NCI-H226 (cell line): ENCODE data around the gene IKZF1.

Experiments
- DNase-seq: peaks from one replicate; pipeline ENCODE4 v3.0.0-alpha.2; 2015

The IKZF1 gene

DNA sequence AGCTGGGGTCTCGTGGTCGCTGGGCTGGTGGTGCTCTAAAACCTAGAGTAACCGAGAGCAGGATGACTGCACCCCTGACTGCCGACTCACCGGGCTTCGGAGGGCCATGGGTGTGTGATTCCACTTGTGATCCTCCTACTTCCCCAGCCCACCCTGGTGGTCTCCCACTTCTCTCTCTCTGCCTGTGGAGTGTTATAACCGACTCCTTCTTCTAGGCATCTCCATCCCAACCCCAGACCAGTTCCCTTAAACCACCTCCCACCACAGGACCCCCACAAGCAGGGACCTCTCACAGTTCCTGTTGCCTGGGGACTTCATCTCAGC, 52.4 kb downstream of the IKZF1 start:
- no peak for DNase-seq

GRCh38 chr7:50357426-50357825, 52.9 kb downstream of the IKZF1 start:
- no peak for DNase-seq

DNA sequence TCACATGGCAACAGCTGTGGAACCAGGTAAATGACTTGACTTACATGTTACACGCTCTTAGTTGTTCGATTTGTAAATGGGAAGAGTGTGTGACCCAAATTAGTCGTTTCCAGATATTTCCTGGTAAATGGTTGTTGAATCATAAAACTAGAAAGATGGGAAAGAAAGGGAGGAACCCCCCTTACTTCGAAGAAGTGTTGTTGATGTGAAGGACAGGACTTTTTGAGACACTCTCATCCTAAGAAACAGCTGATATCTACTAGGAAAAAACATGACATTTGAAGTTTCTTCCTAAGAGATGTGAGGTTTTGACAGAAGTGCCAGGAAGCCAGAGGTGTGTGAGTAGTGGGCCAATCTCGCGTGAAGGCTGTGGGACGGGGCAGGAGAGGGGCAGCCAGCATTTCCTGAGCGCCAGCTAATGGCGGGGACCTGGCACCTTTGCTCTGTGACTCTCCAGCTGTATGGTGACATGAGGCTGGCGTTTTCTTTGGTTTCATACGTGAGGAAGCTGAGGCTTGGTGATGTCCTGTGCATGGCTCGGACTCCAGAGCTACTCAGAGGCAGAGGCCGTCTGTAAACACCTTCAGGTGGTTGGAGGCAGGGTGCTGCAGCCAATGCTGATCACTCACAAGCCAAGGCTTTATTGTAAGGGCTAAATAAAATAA, 53.7 kb downstream of the IKZF1 start:
- no peak for DNase-seq

GRCh38 chr7:50358779-50359178, 54.3 kb downstream of the IKZF1 start:
- DNase-seq, result no peak

GRCh38 chr7:50359258-50359994, 54.9 kb downstream of the IKZF1 start:
- DNase-seq, result no peak

GRCh38 chr7:50359995-50360925, 55.7 kb downstream of the IKZF1 start:
- DNase-seq, result no peak

DNA sequence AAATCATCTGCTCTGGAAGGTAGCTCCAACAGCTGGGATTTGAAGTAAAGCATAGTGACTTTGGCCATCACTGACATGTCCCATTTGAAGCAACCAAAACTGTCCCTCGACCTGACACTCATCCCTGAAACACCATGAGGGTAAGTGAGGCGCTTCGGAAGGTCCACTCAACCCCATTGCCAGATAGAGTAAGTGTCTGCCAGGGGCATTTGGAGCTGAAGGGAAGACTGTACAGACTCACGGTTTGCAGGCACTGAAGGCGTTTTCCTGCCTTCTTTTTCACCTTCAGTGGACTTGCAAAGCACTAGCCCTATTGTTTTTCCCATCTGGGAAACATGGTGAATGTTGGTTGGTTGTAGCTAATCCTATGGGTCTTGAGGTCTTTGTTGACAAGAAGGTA, 57.6 kb downstream of the IKZF1 start:
- no peak for DNase-seq

- DNase-seq, result no peak
Measured at GRCh38 chr7:50362712-50363282, 58.3 kb downstream of the IKZF1 start.

DNA sequence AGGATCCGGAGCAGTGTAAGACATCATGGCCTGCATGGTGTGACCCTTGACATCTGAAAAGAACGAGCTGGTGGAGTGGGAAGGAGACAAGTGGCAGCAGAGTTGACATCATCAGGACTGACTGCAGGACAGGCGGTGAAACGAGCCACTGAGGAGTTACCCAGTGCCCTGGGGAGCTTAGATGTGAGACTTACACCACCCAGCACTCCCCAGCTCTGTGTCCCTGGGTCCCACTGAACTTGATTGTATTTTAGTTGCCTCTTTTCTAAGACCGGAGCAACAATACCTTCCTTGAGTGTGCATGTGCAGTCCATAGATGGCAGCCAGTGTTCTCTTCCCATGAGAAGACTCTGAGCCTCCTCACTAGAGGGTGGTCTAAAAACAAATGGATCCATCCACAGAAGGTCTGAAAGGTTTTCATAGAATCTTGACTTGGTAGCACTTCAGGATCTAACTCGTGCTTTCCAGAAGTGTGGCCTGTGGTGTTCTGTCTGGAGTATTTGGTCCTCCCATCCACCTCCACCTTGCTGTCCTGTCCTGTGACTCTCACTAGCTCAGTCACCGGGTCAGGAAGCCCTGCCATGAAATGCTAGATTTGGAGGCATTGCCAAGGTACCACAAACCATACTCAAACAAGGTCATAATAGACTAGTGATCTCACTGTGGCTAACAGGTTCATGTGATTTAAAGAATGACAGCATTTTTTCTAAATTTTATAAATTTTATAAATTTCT, 59.0 kb downstream of the IKZF1 start:
- DNase-seq, result no peak

GRCh38 chr7:50364645-50365044, 60.1 kb downstream of the IKZF1 start:
- no peak for DNase-seq

DNA sequence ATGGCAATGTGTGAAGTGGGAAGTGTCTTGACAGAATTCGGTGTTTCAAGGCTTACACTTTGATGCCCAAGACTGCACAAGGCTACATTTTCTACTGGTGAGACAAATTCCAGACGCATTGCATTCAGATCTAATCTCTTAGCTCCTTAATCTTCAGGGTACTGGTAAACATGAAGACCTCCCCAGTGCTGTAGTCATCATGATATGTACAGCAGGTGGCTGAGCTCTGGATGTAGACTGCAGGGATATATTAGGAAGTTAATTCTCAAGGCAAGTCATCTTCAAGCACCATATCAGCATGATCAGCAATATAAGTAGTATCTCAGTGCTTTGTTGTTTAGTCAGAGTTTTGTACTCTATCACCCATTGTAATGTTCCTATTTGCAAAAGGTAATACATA, 61.8 kb downstream of the IKZF1 start:
- no peak for DNase-seq

DNA sequence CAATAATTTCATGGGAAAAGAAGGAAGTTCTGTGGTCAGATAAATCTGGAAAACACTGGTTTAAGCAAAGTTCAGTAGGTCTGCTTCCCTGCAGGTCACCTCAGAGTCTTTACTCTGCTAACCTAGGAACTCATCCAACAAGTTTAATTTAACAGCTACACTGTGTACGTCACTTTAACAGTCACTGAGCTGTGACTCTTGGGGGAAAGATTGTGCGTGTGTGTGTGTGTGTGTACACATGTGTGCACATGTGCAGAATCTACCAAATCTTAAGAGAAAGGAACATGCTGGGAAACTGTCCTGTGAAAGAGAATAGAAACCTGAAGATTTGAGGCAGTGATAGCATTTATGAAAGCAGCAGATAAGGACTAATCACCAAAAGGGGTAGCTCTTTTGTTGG, 62.6 kb downstream of the IKZF1 start:
- DNase-seq, result no peak

DNA sequence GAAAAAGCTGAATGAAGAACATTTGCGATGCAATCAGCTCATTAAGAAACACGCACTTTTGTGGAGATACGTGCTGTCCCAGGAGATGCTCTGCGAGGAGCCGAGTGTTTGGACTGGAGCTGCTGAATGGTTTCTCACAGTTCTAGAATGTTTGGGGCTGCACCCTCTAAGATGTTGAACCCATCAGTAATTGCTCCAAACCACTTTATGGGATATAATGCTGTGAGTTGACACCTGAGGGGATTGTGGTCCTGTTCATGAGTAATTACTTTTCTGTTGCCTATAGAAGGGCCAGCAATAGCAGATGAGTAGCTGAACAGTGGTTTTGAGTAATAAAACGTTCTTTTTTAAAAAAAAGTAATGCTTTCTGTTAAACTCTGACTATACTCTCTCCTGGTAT, 63.1 kb downstream of the IKZF1 start:
- DNase-seq, result no peak

DNA sequence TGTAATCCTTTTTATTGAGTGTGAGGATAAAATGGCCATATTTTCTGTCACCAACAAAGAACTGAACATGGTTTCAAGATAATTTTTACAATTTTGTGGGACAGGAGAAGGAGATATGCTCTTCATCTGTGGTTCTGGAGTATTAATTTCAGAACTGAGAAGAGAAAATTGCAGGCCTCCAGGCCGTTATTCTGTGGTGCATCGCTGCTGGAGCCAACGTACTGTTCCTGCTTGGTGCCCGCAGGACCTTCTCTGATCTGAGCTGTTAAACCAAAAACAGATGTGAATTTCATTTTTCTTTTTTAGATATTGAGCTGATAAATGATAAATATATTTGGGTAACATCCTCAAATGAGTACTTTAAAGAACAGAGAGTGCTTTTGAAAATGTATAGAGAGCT, 63.9 kb downstream of the IKZF1 start:
- no peak for DNase-seq

DNA sequence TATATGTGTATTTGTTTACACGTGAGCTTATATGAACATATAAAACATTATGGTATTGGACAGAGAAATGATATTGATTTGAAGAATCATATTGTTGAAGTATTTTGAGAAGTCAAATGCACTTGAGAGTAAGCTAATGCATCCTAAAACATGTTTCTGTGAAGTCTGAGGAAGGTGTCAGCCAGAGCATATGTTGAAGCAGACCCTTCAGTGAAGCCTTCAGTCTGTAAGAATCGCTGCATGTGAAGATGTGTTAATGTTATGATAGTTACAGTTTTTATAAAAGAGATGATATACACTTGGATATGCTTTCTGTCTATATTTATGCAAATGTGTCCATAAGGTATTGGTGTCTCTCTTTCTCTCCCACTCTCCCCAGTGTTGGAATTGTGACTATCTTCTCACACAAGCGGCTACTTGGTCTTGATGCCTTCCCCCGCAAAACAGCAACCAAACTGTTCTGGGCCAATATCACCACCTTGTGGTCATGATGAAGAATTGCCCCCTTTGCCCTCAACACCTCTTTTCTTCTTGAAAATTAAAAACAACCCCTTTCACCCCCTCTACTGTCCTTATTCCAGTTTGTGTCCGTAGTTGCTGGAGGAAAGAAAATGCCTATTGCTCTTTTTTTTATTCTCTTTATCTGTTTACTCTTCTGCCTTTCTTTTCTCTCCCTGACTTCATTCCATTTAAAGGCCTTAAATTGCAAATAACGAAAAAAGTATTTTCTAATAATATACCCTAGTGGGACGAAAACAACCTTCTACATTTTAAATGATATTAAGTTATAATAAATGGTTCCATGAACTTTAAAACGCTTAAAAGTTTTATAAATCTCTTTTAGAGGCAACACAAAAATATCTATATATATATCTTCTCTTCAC, 64.9 kb downstream of the IKZF1 start:
- no peak for DNase-seq

- no peak for DNase-seq
Measured at GRCh38 chr7:50370884-50371283, 66.4 kb downstream of the IKZF1 start.

DNA sequence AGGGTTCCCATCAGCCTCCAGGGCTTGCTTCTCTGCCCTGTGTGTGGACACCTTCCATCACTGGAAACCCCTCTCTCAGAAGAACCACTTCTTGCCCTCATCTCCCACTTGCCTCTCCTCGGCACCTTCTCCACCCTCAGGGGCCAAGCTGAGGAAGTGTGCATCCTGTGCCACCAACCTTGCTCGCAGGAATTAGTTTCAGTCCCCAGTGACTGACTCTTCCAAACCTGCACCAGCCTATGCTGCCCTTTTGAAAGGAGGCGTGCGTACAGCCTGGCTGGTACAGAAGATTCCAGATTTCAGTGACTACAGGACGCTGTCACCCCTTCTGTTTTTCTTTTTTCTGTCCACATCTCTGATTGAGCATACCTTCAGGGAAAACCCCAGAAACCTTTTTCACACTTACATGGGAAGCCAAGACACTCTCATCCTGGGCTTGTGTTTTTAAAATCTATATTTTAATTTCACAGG, 67.1 kb downstream of the IKZF1 start:
- no peak for DNase-seq

DNA sequence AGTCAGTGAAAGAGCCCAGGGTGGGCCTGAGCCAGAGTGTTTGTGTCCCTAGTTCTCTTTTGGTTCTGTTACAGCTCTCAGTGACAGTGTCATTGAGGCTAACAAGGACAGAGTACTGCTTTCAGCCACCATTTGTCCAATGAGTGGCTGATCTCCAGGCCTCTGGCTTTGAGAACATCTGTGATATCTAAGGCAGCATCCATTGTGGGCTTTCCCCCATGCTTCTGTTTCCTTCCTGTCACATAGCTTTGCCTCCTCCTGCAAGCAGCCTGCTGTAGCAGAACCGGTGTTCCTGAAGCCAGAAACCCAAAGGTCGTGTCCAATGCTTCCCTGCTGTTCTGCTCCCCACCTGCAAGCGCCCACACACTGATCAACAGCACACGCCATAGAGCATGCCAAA, 68.4 kb downstream of the IKZF1 start:
- no peak for DNase-seq

- DNase-seq, result no peak
Measured at GRCh38 chr7:50376056-50376820, 71.7 kb downstream of the IKZF1 start.

GRCh38 chr7:50377356-50377755, 72.8 kb downstream of the IKZF1 start:
- DNase-seq, result no peak

DNA sequence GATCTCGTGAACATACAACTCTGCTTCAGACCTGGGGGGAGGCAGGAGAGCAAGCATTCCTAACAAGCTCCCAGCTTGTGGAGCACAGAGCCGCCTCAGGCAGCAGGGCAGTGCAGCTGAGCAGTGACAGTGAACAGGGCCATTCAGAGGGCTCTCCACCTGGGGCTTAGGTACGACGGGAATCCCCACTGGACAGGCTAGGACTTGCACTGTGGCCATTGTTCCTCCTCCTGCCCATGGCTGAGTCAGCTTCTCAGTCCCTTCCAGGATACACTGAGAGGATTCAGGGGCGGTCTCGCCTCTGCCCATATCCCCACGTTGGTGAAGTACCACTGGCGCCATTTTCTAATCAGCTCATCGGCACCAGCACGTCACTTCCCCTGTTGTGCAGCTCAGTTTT, 74.6 kb downstream of the IKZF1 start:
- no peak for DNase-seq
